Liver (tissue), 9 donors: ENCODE results near the gene FGB. TPM values are rescaled to one million over a fixed set of nuclear protein-coding genes. Genes with fewer than 3 reads are reported as not detected.
"Not testable (repeated sequence)": the region's sequence is repeated elsewhere in the genome, so short reads cannot be mapped to it uniquely, and the experiment has no call there.

Experiments
- DNase-seq: peaks from one replicate; pipeline ENCODE4 v3.0.0-alpha.2; 2017; ENCODE audit warnings: low spot score
- H3K27ac ChIP-seq, 2 donors: one replicate each; pipeline ENCODE4 v1.7.0; 2013; ENCODE audit warnings: inconsistent platforms in 2 of 2, low read length in 2 of 2, control low read depth in 1 of 2, low read depth in 1 of 2, mild to moderate bottlenecking in 1 of 2
- H3K27me3 ChIP-seq, 4 donors: one replicate each; pipeline versions ENCODE4 v1.6.1 to v1.7.0; 2013; ENCODE audit warnings: low read length in 3 of 4, inconsistent platforms in 1 of 4, mild to moderate bottlenecking in 1 of 4, moderate library complexity in 1 of 4; ENCODE audit not compliant: control insufficient read depth in 4 of 4, insufficient read depth in 4 of 4
- H3K36me3 ChIP-seq, 4 donors: one replicate each; pipeline versions ENCODE4 v1.6.1 to v1.7.0; 2013; ENCODE audit warnings: low read length in 3 of 4, mild to moderate bottlenecking in 3 of 4, low read depth in 1 of 4, moderate library complexity in 1 of 4; ENCODE audit not compliant: control insufficient read depth in 4 of 4, insufficient read depth in 3 of 4
- H3K4me1 ChIP-seq, 4 donors: one replicate each; pipeline versions ENCODE4 v1.6.1 to v1.7.0; 2013; ENCODE audit warnings: low read length in 3 of 4, mild to moderate bottlenecking in 3 of 4, moderate library complexity in 1 of 4; ENCODE audit not compliant: control insufficient read depth in 4 of 4, insufficient read depth in 4 of 4
- H3K4me3 ChIP-seq, 3 donors: one replicate each; pipeline versions ENCODE4 v1.6.1 to v1.7.0; 2013; ENCODE audit warnings: low read length in 3 of 3, control low read depth in 1 of 3, low read depth in 1 of 3, mild to moderate bottlenecking in 1 of 3
- H3K9ac ChIP-seq, 2 donors: one replicate each; pipeline ENCODE4 v1.7.0; 2013; ENCODE audit warnings: low read length in 2 of 2, mild to moderate bottlenecking in 2 of 2, moderate library complexity in 2 of 2, control low read depth in 1 of 2, low read depth in 1 of 2
- H3K9me3 ChIP-seq, 4 donors: one replicate each; pipeline versions ENCODE4 v1.6.1 to v1.7.0; 2013; ENCODE audit warnings: low read length in 3 of 4; ENCODE audit not compliant: control insufficient read depth in 4 of 4
- ATF3 ChIP-seq: IDR thresholded peaks from 2 replicates; pipeline ENCODE4 v1.6.1; 2016; ENCODE audit warnings: antibody characterized with exemption
- EGR1 ChIP-seq, 2 donors: IDR thresholded peaks; 2 replicates each; pipeline ENCODE4 v1.6.1; 2016 to 2018; ENCODE audit warnings: antibody characterized with exemption in 2 of 2, low read depth in 2 of 2
- FOXA1 ChIP-seq: IDR thresholded peaks from 2 replicates; pipeline ENCODE4 v1.6.1; 2016; ENCODE audit warnings: antibody characterized with exemption
- GABPA ChIP-seq, 2 donors: IDR thresholded peaks in 1 of 2; conservative IDR thresholded peaks in 1 of 2; 2 replicates each; pipeline ENCODE4 v1.6.1; 2016; ENCODE audit warnings: antibody characterized with exemption in 2 of 2, mild to moderate bottlenecking in 1 of 2, moderate library complexity in 1 of 2
- HNF4A ChIP-seq, 2 donors: conservative IDR thresholded peaks; 2 replicates each; pipeline ENCODE4 v1.6.1; 2016; ENCODE audit warnings: antibody characterized with exemption in 2 of 2, mild to moderate bottlenecking in 2 of 2
- HNF4G ChIP-seq: IDR thresholded peaks from 2 replicates; pipeline ENCODE4 v1.6.1; 2016; ENCODE audit warnings: antibody characterized with exemption
- JUND ChIP-seq, 2 donors: IDR thresholded peaks; 2 replicates each; pipeline ENCODE4 v1.6.1; 2016; ENCODE audit warnings: antibody characterized with exemption in 2 of 2
- MAX ChIP-seq: IDR thresholded peaks from 2 replicates; pipeline ENCODE4 v1.6.1; 2016; ENCODE audit warnings: antibody characterized with exemption
- RAD21 ChIP-seq, 2 donors: IDR thresholded peaks; 2 replicates each; pipeline ENCODE4 v1.6.1; 2016; ENCODE audit warnings: antibody characterized with exemption in 2 of 2, mild to moderate bottlenecking in 2 of 2
- RXRA ChIP-seq, 2 donors: IDR thresholded peaks; 2 replicates each; pipeline ENCODE4 v1.6.1; 2017 to 2018; ENCODE audit warnings: antibody characterized with exemption in 2 of 2, mild to moderate bottlenecking in 1 of 2
- SP1 ChIP-seq: IDR thresholded peaks from 2 replicates; pipeline ENCODE4 v1.6.1; 2018; ENCODE audit warnings: antibody characterized with exemption, mild to moderate bottlenecking
- TAF1 ChIP-seq: conservative IDR thresholded peaks from 2 replicates; pipeline ENCODE4 v1.6.1; 2016; ENCODE audit warnings: antibody characterized with exemption, mild to moderate bottlenecking
- YY1 ChIP-seq: IDR thresholded peaks from 2 replicates; pipeline ENCODE4 v1.6.1; 2016; ENCODE audit warnings: antibody characterized with exemption, mild to moderate bottlenecking
- ZBTB33 ChIP-seq: IDR thresholded peaks from 2 replicates; pipeline ENCODE4 v1.6.1; 2016; ENCODE audit warnings: antibody characterized with exemption
- WGBS: extraction: QIAGEN DNeasy Blood & Tissue Kit; methylation state at CpG from one replicate; pipeline ENCODE4 v1.1.7; 2013; 5-methylcytosine and 5-hydroxymethylcytosine counted together
- polyA plus RNA-seq, 2 donors: library from polyadenylated mRNA; stranded (reverse) in 1 of 2; unstranded in 1 of 2; fragments of 200-250 nt in 1 of 2; fragments of >200 nt in 1 of 2; fragmentation: Nextera tagmentation in 1 of 2; extraction: Ambion mirVana in 1 of 2; gene quantifications; one replicate each; pipeline versions ENCODE4 v1.2.1 to v1.2.3, GENCODE V29; 2013 to 2015
- total RNA-seq, 2 donors: library from RNA; depleted of rRNA; stranded (reverse); fragments of >200 nt; gene quantifications; one replicate each; pipeline ENCODE4 v1.2.3, GENCODE V29; 2014
- TF ChIP-seq, protein P1 (sequence below): fragments of 150-350 bp; IDR thresholded peaks from 2 replicates; pipeline ENCODE4 v1.5.1; 2017; ENCODE audit warnings: improper control_type of control experiment, low read depth, low read length; ENCODE audit not compliant: missing input control
- donor health status: healthy.
- donor health status: healthy.
- donor health status: healthy.
- donor health status: healthy.
- donor health status: healthy.

The FGB gene
- total and polyA plus RNA-seq, 4 donors = 11,318 to 21,431 (median 15,382) TPM

DNA sequence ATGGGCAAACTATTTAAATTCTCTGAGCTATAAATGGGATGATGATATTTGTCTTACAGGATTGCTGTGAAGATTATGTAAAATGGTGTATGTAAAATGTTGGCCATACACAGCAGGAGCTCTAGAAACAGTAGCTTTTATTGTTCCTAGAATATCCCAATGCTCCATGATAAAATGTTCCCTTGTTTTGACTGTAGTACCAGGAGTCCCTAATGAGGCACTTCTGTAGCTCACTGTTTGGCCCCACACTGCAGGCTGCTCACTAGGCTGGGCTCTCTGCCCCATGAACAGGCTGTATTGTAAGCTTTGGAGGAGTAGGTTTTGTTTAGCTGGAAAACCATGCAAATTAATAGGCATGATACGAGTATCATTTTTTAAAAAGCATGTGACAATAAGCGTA, 31.1 kb downstream of the FGB start:
- no peak for TF ChIP-seq MAX
- TF ChIP-seq, protein P1, sequence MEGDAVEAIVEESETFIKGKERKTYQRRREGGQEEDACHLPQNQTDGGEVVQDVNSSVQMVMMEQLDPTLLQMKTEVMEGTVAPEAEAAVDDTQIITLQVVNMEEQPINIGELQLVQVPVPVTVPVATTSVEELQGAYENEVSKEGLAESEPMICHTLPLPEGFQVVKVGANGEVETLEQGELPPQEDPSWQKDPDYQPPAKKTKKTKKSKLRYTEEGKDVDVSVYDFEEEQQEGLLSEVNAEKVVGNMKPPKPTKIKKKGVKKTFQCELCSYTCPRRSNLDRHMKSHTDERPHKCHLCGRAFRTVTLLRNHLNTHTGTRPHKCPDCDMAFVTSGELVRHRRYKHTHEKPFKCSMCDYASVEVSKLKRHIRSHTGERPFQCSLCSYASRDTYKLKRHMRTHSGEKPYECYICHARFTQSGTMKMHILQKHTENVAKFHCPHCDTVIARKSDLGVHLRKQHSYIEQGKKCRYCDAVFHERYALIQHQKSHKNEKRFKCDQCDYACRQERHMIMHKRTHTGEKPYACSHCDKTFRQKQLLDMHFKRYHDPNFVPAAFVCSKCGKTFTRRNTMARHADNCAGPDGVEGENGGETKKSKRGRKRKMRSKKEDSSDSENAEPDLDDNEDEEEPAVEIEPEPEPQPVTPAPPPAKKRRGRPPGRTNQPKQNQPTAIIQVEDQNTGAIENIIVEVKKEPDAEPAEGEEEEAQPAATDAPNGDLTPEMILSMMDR = no peak
- no peak for TF ChIP-seq RAD21 (IDR thresholded peaks at IDR 0.05)
- TF ChIP-seq ZBTB33 = no peak
- TF ChIP-seq HNF4G = no peak
- no peak for TF ChIP-seq HNF4A (conservative IDR thresholded peaks at IDR 0.05)
- TF ChIP-seq JUND (IDR thresholded peaks at IDR 0.05) = no peak
- TF ChIP-seq FOXA1 = no peak
- TF ChIP-seq GABPA (IDR thresholded peaks at IDR 0.05 in 1 of 2, conservative IDR thresholded peaks at IDR 0.05 in 1 of 2) = no peak
- no peak for TF ChIP-seq TAF1
- no peak for TF ChIP-seq EGR1 (IDR thresholded peaks at IDR 0.05; ENCODE audit: low read depth in 2 of 2)
- no peak for TF ChIP-seq YY1
- no peak for TF ChIP-seq RXRA (IDR thresholded peaks at IDR 0.05)
- no peak for TF ChIP-seq ATF3
- Histone ChIP-seq H3K27me3 (no peaks in the 10 kb centered on the region), H3K4me3 (no peak overlapping the region), H3K36me3 (peaks cover 0 to 16% (median 11%) of the 10 kb centered on the region in 4 donors), H3K9ac (no peak overlapping the region), H3K9me3 (no peaks in the 10 kb centered on the region), H3K27ac (peak overlapping the region; percentile 61 to 84), H3K4me1 (peaks cover 5 to 73% (median 58%) of the 10 kb centered on the region in 4 donors)
- no peak for DNase-seq
- WGBS = 72% methylated on average over 2 of the region's 2 CpGs

DNA sequence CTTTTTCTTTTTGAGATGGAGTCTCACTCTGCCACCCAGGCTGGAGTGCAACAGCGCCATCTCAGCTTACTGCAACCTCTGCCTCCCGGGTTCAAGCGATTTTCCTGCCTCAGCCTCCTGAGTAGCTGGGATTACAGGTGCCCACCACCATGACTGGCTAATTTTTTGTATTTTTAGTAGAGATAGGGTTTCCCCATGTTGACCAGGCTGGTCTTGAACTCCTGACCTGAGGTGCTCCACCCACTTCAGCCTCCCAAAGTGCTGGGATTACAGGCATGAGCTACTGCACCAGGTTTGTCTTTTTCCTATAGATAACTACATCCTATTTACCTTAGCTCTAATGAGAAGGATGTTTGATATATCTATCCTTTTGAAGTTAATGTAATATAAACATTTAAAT, 31.5 kb downstream of the FGB start:
- not testable (repeated sequence) for H3K9me3 ChIP-seq, DNase-seq, H3K4me3 ChIP-seq, H3K27me3 ChIP-seq, H3K9ac ChIP-seq, H3K27ac ChIP-seq
- peaks cover 0 to 11% (median 7%) of the 10 kb centered on the region in 4 donors for H3K36me3 ChIP-seq
- 88% methylated on average over 3 of the region's 3 CpGs for whole genome bisulfite sequencing
- H3K4me1 ChIP-seq = peaks cover 5 to 69% (median 60%) of the 10 kb centered on the region in 4 donors

GRCh38 chr4:154595807-154596206, 33.0 kb downstream of the FGB start:
- Histone ChIP-seq H3K27me3 (no peaks in the 10 kb centered on the region), H3K36me3 (no peaks in the 10 kb centered on the region), H3K27ac (peak overlapping the region in 1 of 2 donors; percentile 11), H3K9me3 (no peaks in the 10 kb centered on the region), H3K4me1 (peaks cover 5 to 72% (median 61%) of the 10 kb centered on the region in 4 donors), H3K9ac (no peak overlapping the region), H3K4me3 (no peak overlapping the region)
- DNase-seq = no peak
- no peak for TF ChIP-seq SP1
- no peak for TF ChIP-seq HNF4G
- TF ChIP-seq HNF4A (conservative IDR thresholded peaks at IDR 0.05) = peak; percentile 35 to 63
- peak; percentile 65 to 80 for TF ChIP-seq RXRA (IDR thresholded peaks at IDR 0.05)
- TF ChIP-seq JUND (IDR thresholded peaks at IDR 0.05) = peak; percentile 39 to 78
- peak; percentile 52 for TF ChIP-seq YY1
